Breast epithelium (tissue), 3 donors: ENCODE data around the gene SYT9.

Experiments
- CTCF ChIP-seq, 3 donors: fragments of 450-650 bp; IDR thresholded peaks; one replicate each; pipeline ENCODE4 v1.5.1; 2016 to 2017; ENCODE audit warnings: antibody characterized with exemption in 3 of 3, mild to moderate bottlenecking in 3 of 3, moderate library complexity in 3 of 3
- POLR2AphosphoS5 ChIP-seq, 3 donors: sonication (generic); formaldehyde crosslinking; IDR thresholded peaks; one replicate each; pipeline ENCODE4 v1.6.1; 2017; ENCODE audit warnings: antibody characterized with exemption in 3 of 3

- no peak for TF ChIP-seq CTCF (IDR thresholded peaks at IDR 0.05)
- no peak for TF ChIP-seq POLR2AphosphoS5 (IDR thresholded peaks at IDR 0.05)
Measured at GRCh38 chr11:7423946-7424345, 172.2 kb downstream of the SYT9 start.
